ENCODE data around the gene PSMG2.
A peak's percentile ranks its signal among the peaks of the same experiment; 100 is the strongest.

Gene PSMG2

GRCh38 chr18:12767580-12768155 is 64.8 kb downstream of the PSMG2 start:
- Mint-ChIP-seq H3K36me3 (ENCODE audit: low read depth) (peaks cover 2% of the 10 kb centered on the region), H3K27ac (no peak overlapping the region), H3K9me3 (no peaks in the 10 kb centered on the region), H3K27me3 (ENCODE audit: low read depth) (no peaks in the 10 kb centered on the region), H3K4me3 (no peak overlapping the region), H3K4me1 (ENCODE audit: low read depth) (no peaks in the 10 kb centered on the region)

GRCh38 chr18:12768625-12769024 is 65.8 kb downstream of the PSMG2 start:
- no peaks in the 10 kb centered on the region for H3K4me1 Mint-ChIP-seq (ENCODE audit: low read depth)
- no peak overlapping the region for H3K27ac Mint-ChIP-seq
- no peaks in the 10 kb centered on the region for H3K9me3 Mint-ChIP-seq

GRCh38 chr18:12769136-12769535 is 66.3 kb downstream of the PSMG2 start:
- Mint-ChIP-seq H3K4me1 (ENCODE audit: low read depth) (peaks cover 3% of the 10 kb centered on the region), H3K9me3 (no peaks in the 10 kb centered on the region), H3K36me3 (ENCODE audit: low read depth) (no peaks in the 10 kb centered on the region), H3K27me3 (ENCODE audit: low read depth) (no peaks in the 10 kb centered on the region), H3K27ac (no peak overlapping the region), H3K4me3 (no peak overlapping the region)

More at GRCh38 chr18:12768625-12769024, 65.8 kb downstream of the PSMG2 start:
- Mint-ChIP-seq H3K36me3 (ENCODE audit: low read depth) (peaks cover 2% of the 10 kb centered on the region), H3K27me3 (ENCODE audit: low read depth) (no peaks in the 10 kb centered on the region), H3K4me3 (no peak overlapping the region)

GRCh38 chr18:12769644-12770440 is 67.0 kb downstream of the PSMG2 start:
- Mint-ChIP-seq H3K36me3 (ENCODE audit: low read depth) (no peaks in the 10 kb centered on the region), H3K27me3 (ENCODE audit: low read depth) (no peaks in the 10 kb centered on the region), H3K27ac (no peak overlapping the region), H3K4me3 (no peak overlapping the region), H3K4me1 (ENCODE audit: low read depth) (peaks cover 6% of the 10 kb centered on the region), H3K9me3 (no peaks in the 10 kb centered on the region)

DNA sequence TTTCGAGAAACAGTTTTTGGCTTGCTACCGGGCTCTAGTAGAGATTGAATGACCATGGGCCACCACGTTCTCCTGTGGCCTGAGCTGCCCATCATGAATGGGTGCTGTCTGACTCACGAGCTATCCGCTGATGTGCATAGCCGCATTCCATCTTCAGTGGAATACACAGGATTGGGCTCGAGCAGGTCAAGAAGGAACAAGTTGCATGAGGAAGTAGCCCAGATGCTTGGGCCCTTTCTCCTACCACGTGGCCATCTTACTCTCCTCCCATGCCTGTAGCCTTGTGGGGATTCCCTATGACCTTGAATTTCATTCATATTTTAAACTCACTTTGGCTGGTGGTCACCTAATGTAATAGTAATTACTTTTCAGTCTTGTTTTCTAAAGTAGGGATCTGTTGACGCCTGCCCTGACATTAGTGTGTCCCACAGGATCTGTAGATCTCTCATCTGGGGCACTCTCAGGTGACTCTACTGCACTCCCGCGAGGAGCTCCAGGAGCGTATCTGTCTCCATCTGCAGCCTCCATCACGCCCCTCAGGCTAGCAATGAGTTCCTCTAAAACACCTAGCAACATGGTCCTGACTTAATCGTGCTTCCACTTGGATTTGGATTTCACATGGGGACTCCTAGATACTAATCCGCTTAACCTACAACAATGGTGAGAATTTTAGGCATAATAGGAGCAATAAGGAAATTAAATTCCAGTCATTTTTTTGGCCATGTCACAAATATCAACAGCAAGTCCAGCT is 67.8 kb downstream of the PSMG2 start:
- Mint-ChIP-seq H3K27ac (no peak overlapping the region), H3K4me3 (no peak overlapping the region), H3K4me1 (ENCODE audit: low read depth) (peaks cover 6% of the 10 kb centered on the region), H3K27me3 (ENCODE audit: low read depth) (no peaks in the 10 kb centered on the region), H3K36me3 (ENCODE audit: low read depth) (no peaks in the 10 kb centered on the region), H3K9me3 (no peaks in the 10 kb centered on the region)

- Mint-ChIP-seq H3K36me3 (ENCODE audit: low read depth) (peaks cover 5% of the 10 kb centered on the region), H3K4me1 (ENCODE audit: low read depth) (peaks cover 6% of the 10 kb centered on the region), H3K4me3 (no peak overlapping the region), H3K27ac (no peak overlapping the region), H3K9me3 (peaks cover 4% of the 10 kb centered on the region), H3K27me3 (ENCODE audit: low read depth) (no peaks in the 10 kb centered on the region)
Measured at GRCh38 chr18:12772111-12772510, 69.3 kb downstream of the PSMG2 start.

- no peaks in the 10 kb centered on the region for H3K27me3 Mint-ChIP-seq (ENCODE audit: low read depth)
- H3K9me3 Mint-ChIP-seq: peaks cover 4% of the 10 kb centered on the region
- H3K4me3 Mint-ChIP-seq: peak overlapping the region; percentile 12
- peaks cover 6% of the 10 kb centered on the region for H3K4me1 Mint-ChIP-seq (ENCODE audit: low read depth)
- H3K27ac Mint-ChIP-seq: no peak overlapping the region
- peaks cover 5% of the 10 kb centered on the region for H3K36me3 Mint-ChIP-seq (ENCODE audit: low read depth)
Measured at GRCh38 chr18:12773369-12773768, 70.5 kb downstream of the PSMG2 start.

GRCh38 chr18:12774982-12775381 is 72.1 kb downstream of the PSMG2 start:
- H3K27ac Mint-ChIP-seq: peak overlapping the region; percentile 75

More at GRCh38 chr18:12774982-12775381, 72.1 kb downstream of the PSMG2 start:
- Mint-ChIP-seq H3K36me3 (ENCODE audit: low read depth) (peaks cover 6% of the 10 kb centered on the region), H3K9me3 (peaks cover 4% of the 10 kb centered on the region), H3K27me3 (ENCODE audit: low read depth) (no peaks in the 10 kb centered on the region), H3K4me3 (peak overlapping the region; percentile 81), H3K4me1 (ENCODE audit: low read depth) (peaks cover 6% of the 10 kb centered on the region)

Data from T-helper 1 cell treated with Interleukin-12 subunit alpha and Interleukin-12 subunit beta and Interleukin-4 antibody, amounts not matched to agents 30 μg/mL and 1 μg/mL, for 36 hours (primary cell).